CD14-positive monocyte (primary cell): Measurements from ENCODE around the gene ADAMTSL1. TPM values are rescaled to one million over a fixed set of nuclear protein-coding genes. Genes with fewer than 3 reads are reported as not detected.

Experiments
- DNase-seq, 3 donors: peaks; one replicate each; pipeline ENCODE4 v3.0.0-alpha.2; 2011 to 2022
- H2AFZ ChIP-seq: 2 replicates; pipeline ENCODE4 v1.6.0; 2012; ENCODE audit warnings: mild to moderate bottlenecking, low read depth, low read length, inconsistent platforms; ENCODE audit not compliant: insufficient read depth, poor library complexity, severe bottlenecking
- H3K27ac ChIP-seq, 2 donors: 1 replicate in 1 of 2; 2 replicates in 1 of 2; pipeline ENCODE4 v1.5.1; 2012 to 2013; ENCODE audit warnings: low read length in 2 of 2, control low read depth in 1 of 2, inconsistent platforms in 1 of 2, low read depth in 1 of 2, mild to moderate bottlenecking in 1 of 2
- H3K27me3 ChIP-seq, 2 donors: one replicate each; pipeline versions ENCODE4 v1.6.0 to v1.6.1; 2011 to 2013; ENCODE audit warnings: low read length in 2 of 2; ENCODE audit not compliant: control insufficient read depth in 2 of 2, insufficient read depth in 2 of 2
- H3K36me3 ChIP-seq, 2 donors: replicated peaks in 1 of 2; 1 replicate in 1 of 2; 2 replicates in 1 of 2; pipeline versions ENCODE4 v1.5.1 to v1.6.1; 2012 to 2013; ENCODE audit warnings: low read length in 2 of 2, control low read depth in 1 of 2, inconsistent platforms in 1 of 2, mild to moderate bottlenecking in 1 of 2; ENCODE audit not compliant: insufficient read depth in 2 of 2, control insufficient read depth in 1 of 2
- H3K4me1 ChIP-seq, 2 donors: 1 replicate in 1 of 2; 2 replicates in 1 of 2; pipeline versions ENCODE4 v1.5.1 to v1.6.1; 2012 to 2013; ENCODE audit warnings: low read length in 2 of 2, control low read depth in 1 of 2, inconsistent platforms in 1 of 2, mild to moderate bottlenecking in 1 of 2, moderate library complexity in 1 of 2; ENCODE audit not compliant: insufficient read depth in 2 of 2, control insufficient read depth in 1 of 2
- H3K4me2 ChIP-seq: replicated peaks from 2 replicates; pipeline ENCODE3; 2012; ENCODE audit warnings: low read length, moderate library complexity, mild to moderate bottlenecking; ENCODE audit not compliant: poor library complexity, severe bottlenecking; ENCODE audit errors: extremely low read depth
- H3K4me3 ChIP-seq, 3 experiments: fragments of 200-600 bp in 1 of 3; sonication (generic) in 1 of 3; replicated peaks in 1 of 3; 1 replicate in 2 of 3; 2 replicates in 1 of 3; pipeline ENCODE4 v1.5.1; 2011 to 2013; ENCODE audit warnings: low read length in 3 of 3, mild to moderate bottlenecking in 3 of 3, control low read depth in 2 of 3, low read depth in 2 of 3, inconsistent platforms in 1 of 3, moderate library complexity in 1 of 3
- H3K79me2 ChIP-seq: 2 replicates; pipeline ENCODE4 v1.6.0; 2012; ENCODE audit warnings: mild to moderate bottlenecking, control low read depth, inconsistent platforms, low read length, moderate library complexity; ENCODE audit not compliant: insufficient read depth
- H3K9ac ChIP-seq: 2 replicates; pipeline ENCODE4 v1.6.0; 2017; ENCODE audit warnings: low read length, mild to moderate bottlenecking; ENCODE audit not compliant: insufficient read depth, poor library complexity, severe bottlenecking
- H3K9me3 ChIP-seq, 2 donors: replicated peaks in 1 of 2; 1 replicate in 1 of 2; 2 replicates in 1 of 2; pipeline versions ENCODE4 v1.5.1 to v1.6.1; 2012 to 2013; ENCODE audit warnings: low read length in 2 of 2, control low read depth in 1 of 2; ENCODE audit not compliant: control insufficient read depth in 1 of 2, insufficient read depth in 1 of 2
- H4K20me1 ChIP-seq: 2 replicates; pipeline ENCODE4 v1.6.0; 2012; ENCODE audit warnings: mild to moderate bottlenecking, low read length, control low read depth, moderate library complexity; ENCODE audit not compliant: insufficient read depth
- H3K27ac Mint-ChIP-seq, 7 donors: one replicate each; pipeline ENCODE4 v1.8.0; 2020; ENCODE audit warnings: mild to moderate bottlenecking in 7 of 7, mixed read lengths in 7 of 7, moderate library complexity in 6 of 7, inconsistent platforms in 2 of 7
- H3K27me3 Mint-ChIP-seq, 3 donors: one replicate each; pipeline ENCODE4 v1.8.0; 2021 to 2022; ENCODE audit warnings: low read depth in 3 of 3, mild to moderate bottlenecking in 3 of 3, mixed read lengths in 3 of 3, moderate library complexity in 3 of 3, inconsistent platforms in 1 of 3
- H3K36me3 Mint-ChIP-seq, 2 donors: one replicate each; pipeline ENCODE4 v1.8.0; 2020; ENCODE audit warnings: mixed read lengths in 2 of 2, inconsistent platforms in 1 of 2, mild to moderate bottlenecking in 1 of 2
- H3K4me1 Mint-ChIP-seq: one replicate; pipeline ENCODE4 v1.8.0; 2020; ENCODE audit warnings: mild to moderate bottlenecking, mixed read lengths
- H3K4me3 Mint-ChIP-seq, 2 donors: one replicate each; pipeline ENCODE4 v1.8.0; 2020; ENCODE audit warnings: mild to moderate bottlenecking in 2 of 2, mixed read lengths in 2 of 2, moderate library complexity in 1 of 2
- H3K9me3 Mint-ChIP-seq, 7 donors: one replicate each; pipeline ENCODE4 v1.8.0; 2020 to 2022; ENCODE audit warnings: mixed read lengths in 7 of 7, mild to moderate bottlenecking in 6 of 7, moderate library complexity in 6 of 7, inconsistent platforms in 2 of 7
- CTCF ChIP-seq: fragments of 200-600 bp; IDR thresholded peaks from one replicate; pipeline ENCODE4 v1.8.0; 2022; ENCODE audit warnings: antibody characterized with exemption, mild to moderate bottlenecking
- WGBS: methylation state at CpG from one replicate; pipeline ENCODE4 v1.1.5; 2013; ENCODE audit warnings: missing lambda C conversion rate; ENCODE audit not compliant: insufficient coverage; 5-methylcytosine and 5-hydroxymethylcytosine counted together
- intact Hi-C, 2 donors: fragments of 100-400 bp; cut with micrococcal nuclease; formaldehyde crosslinking; loops; one replicate each; pipeline versions ENCODE4 v1.15.0 to v1.15.1; 2023
- polyA plus RNA-seq, 3 donors: library from polyadenylated mRNA; depleted of rRNA in 1 of 3; unstranded in 2 of 3; stranded (reverse) in 1 of 3; fragments of 300-500 nt in 2 of 3; fragments of >200 nt in 1 of 3; fragmentation: Illumina TruSeq in 2 of 3; gene quantifications; 1 replicate in 2 of 3; 2 replicates in 1 of 3; pipeline ENCODE4 v1.2.3, GENCODE V29; 2012 to 2021

ADAMTSL1 gene
- polyA plus RNA-seq, 3 donors: not detected

GRCh38 chr9:18857769-18858168, 383.8 kb downstream of the ADAMTSL1 start:
- H3K4me1 ChIP-seq: no peaks in the 10 kb centered on the region
- H3K79me2 ChIP-seq: no peaks in the 10 kb centered on the region
- H3K9ac ChIP-seq: no peak overlapping the region
- no peaks in the 10 kb centered on the region for H4K20me1 ChIP-seq
- no peaks in the 10 kb centered on the region for H3K4me1 Mint-ChIP-seq
- no peak for DNase-seq
- no peaks in the 10 kb centered on the region for H3K27me3 ChIP-seq
- H3K4me2 ChIP-seq: no peak overlapping the region
- H3K4me3 ChIP-seq: no peak overlapping the region
- H3K27ac ChIP-seq: no peak overlapping the region
- H3K36me3 ChIP-seq: no peaks in the 10 kb centered on the region
- no peak for TF ChIP-seq CTCF
- no peak overlapping the region for H3K27ac Mint-ChIP-seq
- no peaks in the 10 kb centered on the region for H3K36me3 Mint-ChIP-seq
- no CpG with 5 or more reads among the region's 1 CpG for WGBS
- intact Hi-C loops: no loop called here
- peaks cover 0 to 3% (median 0%) of the 10 kb centered on the region in 7 donors for H3K9me3 Mint-ChIP-seq
- no peak overlapping the region for H3K4me3 Mint-ChIP-seq
- H3K9me3 ChIP-seq: no peaks in the 10 kb centered on the region
- H2AFZ ChIP-seq: no peak overlapping the region
- peaks cover 0 to 3% (median 0%) of the 10 kb centered on the region in 3 donors for H3K27me3 Mint-ChIP-seq

GRCh38 chr9:18861609-18862544, 387.9 kb downstream of the ADAMTSL1 start:
- no peaks in the 10 kb centered on the region for H3K36me3 Mint-ChIP-seq
- no peaks in the 10 kb centered on the region for H4K20me1 ChIP-seq
- no peaks in the 10 kb centered on the region for H3K27me3 ChIP-seq
- no peak for TF ChIP-seq CTCF
- H3K4me3 Mint-ChIP-seq: no peak overlapping the region
- no peak overlapping the region for H3K27ac ChIP-seq
- no peak overlapping the region for H3K9ac ChIP-seq
- WGBS: 80% methylated on average over 5 of the region's 14 CpGs
- no peak overlapping the region for H3K27ac Mint-ChIP-seq
- H3K79me2 ChIP-seq: no peaks in the 10 kb centered on the region
- no peaks in the 10 kb centered on the region for H3K36me3 ChIP-seq
- no peak overlapping the region for H2AFZ ChIP-seq
- peaks cover 0 to 3% (median 0%) of the 10 kb centered on the region in 7 donors for H3K9me3 Mint-ChIP-seq
- peaks cover 0 to 3% (median 0%) of the 10 kb centered on the region in 3 donors for H3K27me3 Mint-ChIP-seq
- no peaks in the 10 kb centered on the region for H3K4me1 ChIP-seq
- H3K9me3 ChIP-seq: no peaks in the 10 kb centered on the region
- DNase-seq: no peak
- H3K4me2 ChIP-seq: no peak overlapping the region
- no peak overlapping the region for H3K4me3 ChIP-seq
- no peaks in the 10 kb centered on the region for H3K4me1 Mint-ChIP-seq
- intact Hi-C loops: no loop called here
